ENCODE measurements around the gene SAMD9L.

- TF ChIP-seq, protein P1, sequence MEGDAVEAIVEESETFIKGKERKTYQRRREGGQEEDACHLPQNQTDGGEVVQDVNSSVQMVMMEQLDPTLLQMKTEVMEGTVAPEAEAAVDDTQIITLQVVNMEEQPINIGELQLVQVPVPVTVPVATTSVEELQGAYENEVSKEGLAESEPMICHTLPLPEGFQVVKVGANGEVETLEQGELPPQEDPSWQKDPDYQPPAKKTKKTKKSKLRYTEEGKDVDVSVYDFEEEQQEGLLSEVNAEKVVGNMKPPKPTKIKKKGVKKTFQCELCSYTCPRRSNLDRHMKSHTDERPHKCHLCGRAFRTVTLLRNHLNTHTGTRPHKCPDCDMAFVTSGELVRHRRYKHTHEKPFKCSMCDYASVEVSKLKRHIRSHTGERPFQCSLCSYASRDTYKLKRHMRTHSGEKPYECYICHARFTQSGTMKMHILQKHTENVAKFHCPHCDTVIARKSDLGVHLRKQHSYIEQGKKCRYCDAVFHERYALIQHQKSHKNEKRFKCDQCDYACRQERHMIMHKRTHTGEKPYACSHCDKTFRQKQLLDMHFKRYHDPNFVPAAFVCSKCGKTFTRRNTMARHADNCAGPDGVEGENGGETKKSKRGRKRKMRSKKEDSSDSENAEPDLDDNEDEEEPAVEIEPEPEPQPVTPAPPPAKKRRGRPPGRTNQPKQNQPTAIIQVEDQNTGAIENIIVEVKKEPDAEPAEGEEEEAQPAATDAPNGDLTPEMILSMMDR (IDR thresholded peaks at IDR 0.05), result no peak
- no peak for TF ChIP-seq EZH2 (IDR thresholded peaks at IDR 0.05; ENCODE audit: borderline replicate concordance, insufficient read depth, low read depth, low read length, poor library complexity, severe bottlenecking)
Observed at GRCh38 chr7:93119191-93119905, 28.8 kb downstream of the SAMD9L start.
